Measurements from ENCODE around the gene PRRX1.

The PRRX1 gene

GRCh38 chr1:170692866-170693575, 29.1 kb downstream of the PRRX1 start:
- no peak for DNase-seq

GRCh38 chr1:170694172-170694926, 30.4 kb downstream of the PRRX1 start:
- no peak for DNase-seq

GRCh38 chr1:170695955-170696590, 32.1 kb downstream of the PRRX1 start:
- no peak for DNase-seq

GRCh38 chr1:170696591-170697290, 32.8 kb downstream of the PRRX1 start:
- DNase-seq = no peak

- no peak for DNase-seq
Observed at GRCh38 chr1:170697316-170697715, 33.4 kb downstream of the PRRX1 start.

GRCh38 chr1:170698301-170699275, 34.7 kb downstream of the PRRX1 start:
- DNase-seq = no peak

- no peak for DNase-seq
Observed at GRCh38 chr1:170699696-170700095, 35.8 kb downstream of the PRRX1 start.

GRCh38 chr1:170700842-170701615, 37.1 kb downstream of the PRRX1 start:
- no peak for DNase-seq

- no peak for DNase-seq
Observed at GRCh38 chr1:170701962-170702361, 38.0 kb downstream of the PRRX1 start.

GRCh38 chr1:170703591-170703990, 39.7 kb downstream of the PRRX1 start:
- DNase-seq = no peak

GRCh38 chr1:170704256-170704655, 40.3 kb downstream of the PRRX1 start:
- DNase-seq = no peak

- DNase-seq = no peak
Observed at GRCh38 chr1:170705981-170706380, 42.0 kb downstream of the PRRX1 start.

GRCh38 chr1:170707117-170707516, 43.2 kb downstream of the PRRX1 start:
- DNase-seq = no peak

GRCh38 chr1:170707959-170708655, 44.2 kb downstream of the PRRX1 start:
- no peak for DNase-seq

GRCh38 chr1:170711682-170712081, 47.8 kb downstream of the PRRX1 start:
- no peak for DNase-seq

- DNase-seq = no peak
Observed at GRCh38 chr1:170714163-170714562, 50.2 kb downstream of the PRRX1 start.

GRCh38 chr1:170714938-170715337, 51.0 kb downstream of the PRRX1 start:
- DNase-seq = no peak

GRCh38 chr1:170716835-170717429, 53.0 kb downstream of the PRRX1 start:
- no peak for DNase-seq

GRCh38 chr1:170720661-170721060, 56.7 kb downstream of the PRRX1 start:
- DNase-seq = no peak

- DNase-seq = no peak
Observed at GRCh38 chr1:170721621-170722020, 57.7 kb downstream of the PRRX1 start.
